HG02571 (cell line): Measurements from ENCODE around the gene VAMP4.
"Not testable (repeated sequence)": the region's sequence is repeated elsewhere in the genome, so short reads cannot be mapped to it uniquely, and the experiment has no call there.

Experiments used
- ATAC-seq: cut with Tn5 transposase; IDR thresholded peaks from one replicate; pipeline ENCODE4 v1.9.1; 2021; ENCODE audit warnings: mild to moderate bottlenecking, moderate library complexity; ENCODE audit not compliant: unreplicated experiment

Gene VAMP4

GRCh38 chr1:171753182-171753581 is 11.3 kb upstream of the VAMP4 start:
- ATAC-seq, result no peak

GRCh38 chr1:171751221-171751620 is 9.4 kb upstream of the VAMP4 start:
- ATAC-seq, result no peak

- no peak for ATAC-seq
Measured at GRCh38 chr1:171748651-171749050, 6.8 kb upstream of the VAMP4 start.

- ATAC-seq, result no peak
Measured at GRCh38 chr1:171744986-171745385, 3.1 kb upstream of the VAMP4 start.

GRCh38 chr1:171743081-171743870 is 1.4 kb upstream of the VAMP4 start:
- no peak for ATAC-seq

GRCh38 chr1:171742577-171742922 is 685 bp upstream of the VAMP4 start:
- peak; percentile 18 for ATAC-seq

GRCh38 chr1:171740987-171741871 is 636 bp downstream of the VAMP4 start:
- peak; percentile 31 for ATAC-seq

- ATAC-seq, result no peak
Measured at GRCh38 chr1:171740356-171740863, 1.5 kb downstream of the VAMP4 start.

GRCh38 chr1:171739656-171740055 is 2.2 kb downstream of the VAMP4 start:
- no peak for ATAC-seq

GRCh38 chr1:171738911-171739310 is 3.0 kb downstream of the VAMP4 start:
- ATAC-seq, result no peak

- ATAC-seq, result no peak
Measured at GRCh38 chr1:171736196-171736595, 5.7 kb downstream of the VAMP4 start.

GRCh38 chr1:171730052-171730451 is 11.8 kb downstream of the VAMP4 start:
- ATAC-seq, result no peak

- no peak for ATAC-seq
Measured at GRCh38 chr1:171727778-171728177, 14.1 kb downstream of the VAMP4 start.

- ATAC-seq, result not testable (repeated sequence)
Measured at GRCh38 chr1:171723180-171723579, 18.7 kb downstream of the VAMP4 start.

- ATAC-seq, result no peak
Measured at GRCh38 chr1:171718848-171719247, 23.0 kb downstream of the VAMP4 start.

GRCh38 chr1:171718216-171718615 is 23.6 kb downstream of the VAMP4 start:
- no peak for ATAC-seq

- ATAC-seq, result no peak
Measured at GRCh38 chr1:171717062-171717718, 24.7 kb downstream of the VAMP4 start.

- no peak for ATAC-seq
Measured at GRCh38 chr1:171716616-171717015, 25.2 kb downstream of the VAMP4 start.

- ATAC-seq, result no peak
Measured at GRCh38 chr1:171715813-171716251, 26.0 kb downstream of the VAMP4 start.

GRCh38 chr1:171712341-171712740 is 29.5 kb downstream of the VAMP4 start:
- ATAC-seq, result no peak

- no peak for ATAC-seq
Measured at GRCh38 chr1:171711643-171712042, 30.2 kb downstream of the VAMP4 start.
